CD4-positive, alpha-beta T cell treated with Interleukin-21 for 1 hour (primary cell): ENCODE data around the gene CLP1.
"Not testable (repeated sequence)": the region's sequence is repeated elsewhere in the genome, so short reads cannot be mapped to it uniquely, and the experiment has no call there.

ENCODE experiments used
- DNase-seq: peaks from one replicate; pipeline ENCODE4 v3.0.0-alpha.2; 2020

CLP1 gene

DNA sequence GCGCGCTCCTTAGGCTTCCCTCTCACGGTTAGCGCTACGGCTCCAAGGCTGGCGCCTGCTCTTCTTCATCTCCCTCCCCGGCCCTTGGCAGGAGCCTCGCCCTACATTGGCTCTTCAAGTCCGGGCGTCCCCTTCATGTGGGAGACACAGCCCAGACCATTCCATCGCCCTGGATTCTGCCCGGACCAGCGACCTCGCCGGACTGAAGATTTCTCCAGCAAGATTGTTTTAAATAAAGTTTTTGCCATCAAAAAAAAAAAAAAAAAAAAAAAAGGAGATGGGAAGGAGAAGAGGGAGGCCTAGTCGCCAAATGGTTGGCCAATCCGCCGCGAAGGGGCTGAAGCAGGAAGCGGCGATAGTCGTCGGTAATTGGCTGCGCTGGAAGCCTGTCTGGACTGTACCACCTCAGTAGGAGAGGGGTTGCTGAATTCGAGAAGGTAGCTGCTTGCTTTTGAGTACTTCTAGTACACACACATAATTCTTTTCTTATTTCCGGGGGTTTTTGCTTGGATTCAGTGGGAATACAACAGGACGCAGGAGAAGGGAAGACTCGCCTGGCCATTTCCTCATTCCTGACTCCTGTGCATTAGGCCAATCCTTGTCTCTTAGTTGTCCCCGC is 9.7 kb downstream of the CLP1 start:
- DNase-seq: peak; percentile 97

- DNase-seq: peak; percentile 100
Measured at GRCh38 chr11:57667736-57668433, 10.3 kb downstream of the CLP1 start, which contains the start of gene ZDHHC5. ZDHHC5 (plus strand) TSS chr11:57668114; CDS start chr11:57673091, 4,977 bp downstream.

DNA sequence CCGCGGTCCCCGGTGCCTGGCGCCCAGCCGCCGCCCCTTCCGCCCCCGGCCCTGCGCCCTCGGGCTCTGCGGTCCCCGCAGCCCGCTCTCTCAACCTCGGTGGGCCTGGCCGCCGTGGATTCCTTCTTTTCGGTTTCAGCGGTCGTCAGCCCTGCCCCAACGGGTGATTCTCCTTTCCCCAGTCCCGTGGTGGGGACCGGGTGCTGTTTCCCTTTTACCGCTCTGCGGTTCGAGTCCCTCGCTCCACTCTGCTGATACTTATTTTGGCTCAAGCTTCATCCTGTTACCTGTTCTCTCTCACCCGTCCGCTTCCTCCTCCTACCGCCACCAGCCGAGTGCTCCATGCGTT is 10.8 kb downstream of the CLP1 start:
- peak; percentile 57 for DNase-seq

- DNase-seq: no peak
Measured at GRCh38 chr11:57674251-57674650, 16.7 kb downstream of the CLP1 start.

DNA sequence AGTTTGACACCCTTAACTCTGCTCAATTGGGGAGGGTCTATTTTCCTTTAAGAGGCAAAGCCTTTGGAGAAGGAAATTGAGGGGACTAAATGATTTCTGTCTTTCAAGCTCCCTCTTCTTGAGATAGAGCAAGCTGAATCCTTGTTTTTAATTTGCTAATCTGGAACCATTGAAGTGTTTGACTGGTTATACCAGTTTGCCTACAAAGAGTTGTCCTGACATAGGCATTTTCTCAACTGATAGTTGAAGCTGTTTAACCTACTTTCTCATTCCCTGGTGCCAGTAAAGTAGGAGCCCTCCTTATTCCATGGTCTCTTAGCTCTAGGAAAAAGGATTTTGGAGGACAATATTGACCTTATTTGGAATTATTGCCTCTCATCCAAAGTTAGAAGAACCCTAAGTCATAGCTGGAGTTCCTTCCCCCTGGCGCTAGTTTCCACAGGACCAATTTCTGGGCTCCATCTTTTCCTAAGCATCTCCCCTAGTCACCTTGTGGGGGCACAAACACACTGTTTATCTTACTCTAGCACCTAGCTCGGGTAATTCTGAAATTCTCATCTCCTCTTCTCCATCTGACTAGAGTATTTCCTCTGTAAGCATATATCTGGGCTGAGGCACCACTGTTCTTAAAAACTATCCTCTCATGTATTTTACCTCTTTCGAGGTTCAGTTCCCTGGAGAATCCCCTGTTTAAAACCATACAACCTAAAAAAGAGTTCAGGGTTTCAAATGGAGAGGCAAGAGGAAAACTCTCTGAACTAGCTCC is 17.8 kb downstream of the CLP1 start:
- no peak for DNase-seq

DNA sequence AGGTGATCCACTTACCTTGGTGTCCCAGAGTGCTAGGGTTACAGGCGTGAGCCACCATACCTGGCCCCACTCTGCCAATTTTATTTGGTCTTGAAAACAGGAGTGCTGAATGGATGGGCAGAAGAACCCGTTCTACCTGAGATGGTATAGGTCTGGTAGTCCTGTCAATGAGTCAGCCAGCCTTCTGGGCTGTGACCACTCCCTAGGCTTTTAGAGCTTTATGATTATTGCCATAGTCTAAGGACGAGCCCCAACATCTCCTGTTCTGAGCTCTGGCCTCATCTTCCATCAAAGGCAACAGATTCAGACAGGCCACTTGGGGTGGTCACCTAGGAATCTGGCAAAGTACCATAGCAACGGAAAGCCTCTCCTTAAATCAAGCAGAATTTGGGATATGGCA is 21.8 kb downstream of the CLP1 start:
- DNase-seq: no peak

GRCh38 chr11:57680552-57680874 is 23.0 kb downstream of the CLP1 start:
- DNase-seq: no peak

DNA sequence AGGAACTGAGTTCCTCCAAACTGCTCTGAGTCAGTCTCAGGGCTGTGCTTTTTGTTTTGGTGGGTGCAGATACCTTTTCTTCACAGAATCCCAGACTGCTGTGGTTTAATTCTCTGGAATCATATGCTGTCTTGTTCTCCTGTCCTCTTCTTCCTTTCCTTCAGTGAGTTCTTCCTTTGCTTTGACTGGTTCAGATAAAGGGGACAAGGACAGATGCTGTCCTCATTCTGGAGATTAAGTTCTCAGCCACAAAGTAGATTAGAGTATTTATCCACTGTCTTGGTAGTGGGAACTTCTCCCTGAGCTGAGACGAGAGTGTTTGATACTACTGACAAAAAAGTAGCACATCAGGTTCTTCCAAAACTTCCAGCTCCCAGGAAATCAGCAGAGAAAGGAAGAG is 23.6 kb downstream of the CLP1 start:
- no peak for DNase-seq

DNA sequence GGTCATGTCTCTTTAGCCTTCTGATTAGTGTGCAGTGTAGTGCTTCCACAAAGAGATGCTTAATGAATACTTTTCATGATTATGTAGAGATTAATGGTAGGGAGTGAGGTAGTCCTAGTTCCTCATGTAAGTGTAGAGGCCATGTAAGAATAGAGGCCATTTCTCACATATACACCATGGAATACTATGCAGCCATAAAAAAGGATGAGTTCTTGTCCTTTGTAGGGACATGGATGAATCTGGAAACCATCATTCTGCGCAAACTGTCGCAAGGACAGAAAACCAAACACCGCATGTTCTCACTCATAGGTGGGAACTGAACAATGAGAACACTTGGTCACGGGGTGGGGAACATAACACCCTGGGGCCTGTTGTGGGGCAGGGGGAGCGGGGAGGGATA is 32.9 kb downstream of the CLP1 start:
- DNase-seq: not testable (repeated sequence)

DNA sequence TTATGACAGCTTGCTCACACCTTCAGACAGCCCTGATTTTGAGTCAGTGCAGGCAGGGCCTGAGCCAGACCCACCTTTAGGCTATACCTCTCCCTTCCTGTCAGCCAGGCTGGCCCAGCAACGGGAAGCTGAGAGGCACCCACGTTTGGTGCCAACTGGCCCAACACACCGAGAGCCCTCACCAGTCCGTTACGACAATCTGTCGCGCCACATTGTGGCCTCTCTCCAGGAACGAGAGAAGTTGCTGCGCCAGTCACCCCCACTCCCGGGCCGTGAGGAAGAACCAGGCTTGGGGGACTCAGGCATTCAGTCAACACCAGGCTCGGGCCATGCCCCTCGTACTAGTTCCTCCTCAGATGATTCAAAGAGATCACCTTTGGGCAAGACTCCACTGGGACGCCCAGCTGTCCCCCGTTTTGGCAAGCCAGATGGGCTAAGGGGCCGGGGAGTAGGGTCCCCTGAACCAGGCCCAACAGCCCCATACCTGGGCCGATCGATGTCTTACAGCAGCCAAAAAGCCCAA is 41.3 kb downstream of the CLP1 start:
- DNase-seq: no peak

GRCh38 chr11:57699813-57700212 is 42.3 kb downstream of the CLP1 start:
- no peak for DNase-seq

GRCh38 chr11:57700425-57700824 is 42.9 kb downstream of the CLP1 start:
- no peak for DNase-seq

DNA sequence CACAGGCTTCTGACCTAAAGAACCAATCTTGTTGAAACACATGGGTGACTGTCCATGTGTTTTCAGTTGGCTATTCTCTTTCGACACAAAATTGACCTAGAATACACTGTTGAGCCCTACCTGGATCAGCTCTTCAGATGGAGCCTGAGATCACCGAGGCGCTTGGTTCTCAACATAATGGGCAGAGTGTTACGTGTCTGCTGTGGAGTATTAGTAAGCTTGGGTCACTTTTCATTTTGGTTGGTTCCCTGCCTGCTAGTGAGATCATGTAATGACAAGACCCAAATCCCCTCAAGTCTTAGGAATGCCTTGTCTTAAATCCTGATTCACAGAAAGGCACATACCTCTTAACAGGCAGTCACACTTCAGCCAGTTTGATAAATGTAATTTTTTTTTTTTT is 45.8 kb downstream of the CLP1 start:
- no peak for DNase-seq

GRCh38 chr11:57704932-57705331 is 47.4 kb downstream of the CLP1 start:
- DNase-seq: no peak

- DNase-seq: not testable (repeated sequence)
Measured at GRCh38 chr11:57705432-57705831, 47.9 kb downstream of the CLP1 start.

DNA sequence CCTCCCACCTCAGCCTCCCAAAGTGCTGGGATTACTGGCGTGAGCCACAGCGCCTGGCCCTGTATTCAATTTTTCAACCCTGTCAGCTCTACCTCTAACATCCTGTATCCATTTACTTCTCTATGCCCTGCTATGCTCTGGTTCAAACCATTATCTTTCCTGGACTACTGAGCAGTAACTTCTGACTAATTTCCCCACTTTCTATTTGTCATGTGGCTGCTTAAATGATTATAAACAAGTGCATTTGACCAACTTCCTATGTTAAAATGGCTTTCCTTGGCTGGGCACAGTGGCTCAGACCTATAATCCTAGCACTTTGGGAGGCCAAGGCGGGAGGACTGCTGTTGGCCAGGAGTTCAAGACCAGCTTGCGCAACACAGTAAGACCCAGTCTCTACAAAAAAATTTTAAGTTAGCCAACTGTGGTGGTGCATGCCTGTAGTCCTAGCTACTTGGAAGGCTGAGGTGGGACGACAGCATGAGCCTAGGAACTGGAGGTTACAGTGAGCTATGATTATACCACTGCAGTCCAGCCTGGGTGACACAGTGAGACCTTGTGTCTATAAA is 52.3 kb downstream of the CLP1 start:
- no peak for DNase-seq
